Stimulated activated CD8-positive, alpha-beta memory T cell treated with anti-CD3 and anti-CD28 coated beads, Interleukin-7, amount 100 ng/mL, for 4 hours (primary cell): ENCODE measurements around the gene VSIG8.

Experiments used
- DNase-seq, 2 donors: peaks; one replicate each; pipeline ENCODE4 v3.0.0-alpha.2; 2020; ENCODE audit warnings: low read depth in 2 of 2

The VSIG8 gene

GRCh38 chr1:159829822-159830465 lies 32.5 kb downstream of the VSIG8 start:
- no peak for DNase-seq

- no peak for DNase-seq
Measured at GRCh38 chr1:159829273-159829634, 33.2 kb downstream of the VSIG8 start.

DNA sequence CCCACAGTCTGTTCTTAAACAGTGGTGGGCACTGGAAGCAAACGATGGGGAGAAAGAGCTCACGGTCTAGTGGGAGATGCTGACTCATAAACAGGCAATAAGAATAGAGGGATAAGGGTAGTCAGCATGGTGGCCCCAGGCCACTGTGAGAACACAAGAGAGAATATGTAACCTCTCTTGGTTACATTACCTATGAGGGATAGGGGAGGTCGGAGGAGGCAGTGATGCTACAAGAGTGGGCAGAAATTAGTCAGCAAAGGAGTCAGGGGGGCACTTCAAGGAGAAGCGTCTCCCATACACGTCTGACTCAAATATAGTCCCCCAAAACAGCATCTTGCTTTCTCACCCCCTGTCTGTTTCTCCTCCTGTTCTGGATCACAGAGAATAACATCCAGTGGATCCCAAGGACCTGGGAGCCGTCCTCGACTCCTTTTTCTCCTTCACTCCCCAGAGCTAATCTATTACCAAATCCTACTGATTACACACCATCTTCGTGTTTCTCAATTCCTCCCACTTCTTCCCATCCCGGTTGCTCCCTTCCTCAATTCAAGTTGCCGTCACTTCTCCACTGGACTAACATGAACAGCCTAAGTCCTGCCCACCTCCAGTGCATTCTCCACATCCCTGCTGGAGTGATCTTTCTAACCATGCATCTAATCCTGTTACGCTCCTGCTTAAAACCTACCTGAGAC lies 33.7 kb downstream of the VSIG8 start:
- DNase-seq: no peak

DNA sequence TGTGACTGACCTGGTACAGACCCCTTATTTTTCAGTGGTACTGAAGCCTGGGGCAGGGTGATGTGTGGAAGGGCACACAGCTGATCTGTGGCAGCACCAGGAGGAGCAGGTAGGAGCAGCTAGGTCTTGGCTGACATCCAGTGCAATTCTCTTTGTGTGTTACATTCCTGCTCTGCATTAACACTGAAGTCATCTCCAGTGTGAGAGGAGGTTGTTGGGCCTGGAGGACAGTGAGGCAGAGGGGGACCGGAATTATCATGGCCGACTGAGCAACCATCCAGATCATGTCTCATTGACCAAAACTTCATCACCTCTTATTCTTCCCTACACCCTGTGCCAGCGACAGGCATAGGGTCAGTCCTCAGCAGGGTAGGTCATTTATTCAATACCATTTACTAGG lies 34.3 kb downstream of the VSIG8 start:
- no peak for DNase-seq

DNA sequence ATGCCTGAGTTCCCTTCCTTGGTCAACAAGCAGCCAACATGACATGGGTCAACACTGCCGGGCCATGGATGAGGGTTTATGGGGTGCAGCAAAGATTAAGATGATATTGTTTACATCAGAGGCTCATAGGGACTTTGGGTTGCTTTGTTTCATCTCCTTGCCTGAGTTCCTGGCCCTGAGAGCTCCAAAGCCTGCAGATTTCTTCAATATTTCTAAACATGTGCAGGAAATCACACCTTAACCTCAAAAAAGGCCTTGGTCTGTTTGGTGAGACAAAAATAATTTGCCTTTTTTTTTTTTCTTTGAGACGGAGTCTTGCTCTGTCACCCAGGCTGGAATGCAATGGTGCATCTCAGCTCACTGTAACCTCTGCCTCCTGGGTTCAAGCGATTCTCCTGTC lies 34.9 kb downstream of the VSIG8 start:
- DNase-seq: no peak

GRCh38 chr1:159827102-159827490 lies 35.4 kb downstream of the VSIG8 start:
- peak in 1 of 2 donors; percentile 5 for DNase-seq

GRCh38 chr1:159826441-159827101 lies 35.9 kb downstream of the VSIG8 start, which contains the start of gene SLAMF8:
Gene SLAMF8 (plus strand): TSS chr1:159826873. CDS start chr1:159826899, 26 bp downstream.
- DNase-seq: peak; percentile 61

DNA sequence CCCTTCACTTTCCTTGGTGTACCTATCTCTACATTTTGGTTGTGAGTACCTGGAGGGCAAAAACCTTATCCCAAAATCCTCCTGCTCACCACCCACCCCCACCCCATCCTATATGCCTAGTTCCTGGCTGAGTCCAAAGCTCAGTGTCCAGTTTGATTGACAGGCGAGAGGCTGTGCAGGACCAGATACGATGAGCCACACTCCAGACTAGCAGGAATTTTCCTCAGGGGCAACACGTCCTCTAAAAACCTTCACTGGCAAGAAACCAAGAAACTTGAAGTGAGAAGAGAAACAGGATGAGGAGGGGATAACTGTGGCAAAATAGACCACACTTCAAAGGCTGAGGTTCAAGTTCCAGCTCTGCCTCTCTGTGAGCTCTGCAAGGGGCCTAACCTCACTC lies 36.9 kb downstream of the VSIG8 start:
- DNase-seq: no peak

DNA sequence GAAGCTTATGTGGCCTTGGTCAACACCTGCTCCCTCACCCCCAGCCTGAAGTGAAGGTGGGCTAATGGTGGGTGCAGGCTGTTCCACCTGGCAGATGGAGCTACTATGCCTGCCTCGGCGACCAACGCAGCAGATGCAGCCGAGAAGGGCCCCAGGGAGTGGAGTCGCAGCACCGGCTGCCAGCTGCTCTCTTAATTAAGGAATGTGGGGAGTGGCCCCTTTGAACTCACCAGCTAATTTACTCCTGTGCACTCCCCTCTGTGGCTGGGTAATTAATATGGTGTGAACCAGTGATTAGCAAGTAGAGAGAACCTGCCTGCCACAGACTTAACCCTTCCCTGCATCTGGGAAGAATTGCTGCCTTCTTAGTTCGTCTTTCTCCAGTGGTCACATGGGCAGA lies 39.1 kb downstream of the VSIG8 start:
- no peak for DNase-seq

DNA sequence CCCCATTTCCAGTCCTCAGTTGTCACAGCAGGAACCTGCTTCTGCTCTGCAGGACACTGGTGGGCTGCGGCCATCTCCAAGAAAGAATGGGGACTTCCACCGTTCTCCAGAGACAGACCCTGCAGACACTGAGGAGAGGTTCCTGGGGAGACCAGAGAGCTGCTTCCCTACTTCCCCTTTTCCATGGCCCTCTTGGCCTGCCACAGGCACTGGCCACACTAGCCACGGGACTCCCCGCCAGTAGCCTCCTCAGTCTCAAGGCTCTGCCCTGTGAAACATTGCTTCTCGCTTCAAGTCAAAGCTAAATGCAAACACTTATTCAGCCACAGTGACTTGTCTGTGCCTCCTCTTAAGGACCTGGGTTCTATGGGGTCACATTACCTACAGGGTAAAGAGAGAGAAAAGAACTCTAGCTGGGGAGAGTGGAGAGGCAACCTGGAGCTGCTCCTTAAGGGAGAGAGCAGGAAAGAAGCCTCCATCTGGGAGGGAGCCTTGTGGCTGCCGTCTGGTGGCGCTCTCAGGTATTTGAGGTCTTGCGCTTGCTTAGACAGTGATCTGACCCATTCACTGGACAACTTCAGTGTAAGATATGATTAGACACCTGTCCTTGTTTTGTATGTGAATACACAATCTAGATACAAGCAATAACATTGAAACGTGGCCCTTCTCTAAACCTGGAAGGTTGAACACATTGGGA lies 41.1 kb downstream of the VSIG8 start:
- no peak for DNase-seq

DNA sequence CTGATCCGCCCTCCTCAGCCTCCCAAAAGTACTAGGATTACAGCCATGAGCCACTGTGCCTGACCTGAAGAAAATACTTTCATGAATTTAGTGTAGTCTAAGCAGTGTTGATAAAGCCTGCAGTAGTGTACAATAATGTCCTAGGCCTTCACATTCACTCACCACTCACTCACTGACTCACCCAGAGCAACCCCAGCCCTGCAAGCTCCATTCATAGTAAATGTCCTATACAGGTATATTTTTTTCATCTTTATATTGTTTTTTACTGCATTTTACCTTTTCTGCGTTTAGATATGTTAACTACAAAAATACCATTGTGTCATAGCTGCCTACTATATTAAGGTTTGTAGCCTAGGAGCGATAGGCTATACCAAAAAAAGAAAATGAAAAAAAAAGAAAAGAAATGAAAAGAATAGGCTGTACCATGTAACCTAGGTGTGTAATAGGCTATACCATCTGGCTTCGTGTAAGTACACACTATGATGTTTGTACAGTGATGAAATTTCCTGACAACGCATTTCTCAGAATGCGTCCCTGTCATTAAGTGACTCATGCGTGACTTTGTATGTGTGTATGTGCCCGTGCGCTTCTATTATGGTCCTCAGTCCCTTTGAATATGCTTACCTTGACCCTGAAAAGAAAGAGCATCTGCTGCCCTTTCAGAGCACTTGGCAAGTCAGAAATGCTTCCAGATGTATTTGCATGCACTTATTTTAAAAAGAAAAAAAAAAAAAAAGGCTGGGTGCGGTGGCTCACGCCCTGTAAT lies 45.0 kb downstream of the VSIG8 start:
- DNase-seq: no peak

- DNase-seq: no peak
Measured at GRCh38 chr1:159815926-159816325, 46.5 kb downstream of the VSIG8 start.

- no peak for DNase-seq
Measured at GRCh38 chr1:159804924-159805323, 57.5 kb downstream of the VSIG8 start.
